Measurements from ENCODE around the gene COA3. TPM values are rescaled to one million over a fixed set of nuclear protein-coding genes. Genes with fewer than 3 reads are reported as not detected.

The COA3 gene, protein sequence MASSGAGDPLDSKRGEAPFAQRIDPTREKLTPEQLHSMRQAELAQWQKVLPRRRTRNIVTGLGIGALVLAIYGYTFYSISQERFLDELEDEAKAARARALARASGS
- polyA plus RNA-seq (2013, experiment 1 of 2; ENCODE audit: insufficient read length): 46.2 TPM
- polyA plus RNA-seq (2013, experiment 2 of 2; ENCODE audit: insufficient read length): 45.1 TPM

GRCh38 chr17:42798383-42799380, at the start of gene COA3, which contains the start of gene CNTD1:
Gene COA3, minus strand, starts transcription at chr17:42798704. Its CDS starts 23 bp downstream, at chr17:42798681.
Gene CNTD1, plus strand, starts transcription at chr17:42798861. Its CDS starts 207 bp downstream, at chr17:42799068.
- DNase-seq: peak; percentile 86

GRCh38 chr17:42848093-42848492, 49.6 kb upstream of the COA3 start:
- no peak for DNase-seq

GRCh38 chr17:42846594-42847280, 48.2 kb upstream of the COA3 start:
- DNase-seq: peak; percentile 18

GRCh38 chr17:42845918-42846593, 47.6 kb upstream of the COA3 start:
- DNase-seq: no peak

DNA sequence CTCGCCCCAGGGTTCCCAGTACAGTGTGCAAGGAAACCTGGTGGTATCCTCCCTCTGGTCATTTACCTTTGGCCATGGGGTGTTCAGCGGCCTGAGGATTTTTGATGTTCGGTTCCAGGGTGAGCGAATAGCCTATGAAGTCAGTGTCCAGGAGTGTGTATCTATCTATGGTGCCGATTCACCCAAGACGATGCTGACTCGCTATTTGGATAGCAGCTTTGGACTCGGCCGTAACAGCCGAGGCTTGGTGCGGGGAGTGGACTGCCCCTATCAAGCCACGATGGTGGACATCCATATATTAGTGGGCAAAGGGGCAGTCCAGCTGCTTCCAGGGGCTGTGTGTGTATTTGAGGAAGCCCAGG, 47.0 kb upstream of the COA3 start:
- no peak for DNase-seq

GRCh38 chr17:42844761-42845555, 46.5 kb upstream of the COA3 start:
- DNase-seq: no peak

DNA sequence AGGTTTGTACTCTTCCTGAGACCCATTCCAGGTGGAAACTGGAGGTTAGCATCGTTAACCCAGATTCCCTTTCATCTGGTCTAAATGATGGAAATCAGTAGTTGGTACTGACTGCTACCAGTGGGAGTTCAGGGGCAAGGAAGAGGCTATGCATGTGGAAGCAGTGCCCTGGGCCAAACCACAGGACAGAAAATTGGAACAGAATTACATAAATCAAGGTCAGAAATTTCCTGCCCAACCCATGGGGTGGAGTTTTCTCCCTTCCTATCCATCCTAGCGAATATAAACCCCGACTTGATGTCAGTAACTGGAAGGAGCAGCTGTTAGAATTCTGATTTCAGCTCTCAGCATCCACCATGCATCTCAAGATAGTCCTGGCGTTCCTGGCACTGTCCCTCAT, 45.8 kb upstream of the COA3 start, which contains the start of gene AOC2:
AOC2 (plus strand) TSS at position 310 of the 400 bp plus-strand sequence; CDS start at position 357, 47 bp downstream.
- DNase-seq: no peak

- DNase-seq: peak; percentile 58
Measured at GRCh38 chr17:42843358-42843934, 44.9 kb upstream of the COA3 start.

DNA sequence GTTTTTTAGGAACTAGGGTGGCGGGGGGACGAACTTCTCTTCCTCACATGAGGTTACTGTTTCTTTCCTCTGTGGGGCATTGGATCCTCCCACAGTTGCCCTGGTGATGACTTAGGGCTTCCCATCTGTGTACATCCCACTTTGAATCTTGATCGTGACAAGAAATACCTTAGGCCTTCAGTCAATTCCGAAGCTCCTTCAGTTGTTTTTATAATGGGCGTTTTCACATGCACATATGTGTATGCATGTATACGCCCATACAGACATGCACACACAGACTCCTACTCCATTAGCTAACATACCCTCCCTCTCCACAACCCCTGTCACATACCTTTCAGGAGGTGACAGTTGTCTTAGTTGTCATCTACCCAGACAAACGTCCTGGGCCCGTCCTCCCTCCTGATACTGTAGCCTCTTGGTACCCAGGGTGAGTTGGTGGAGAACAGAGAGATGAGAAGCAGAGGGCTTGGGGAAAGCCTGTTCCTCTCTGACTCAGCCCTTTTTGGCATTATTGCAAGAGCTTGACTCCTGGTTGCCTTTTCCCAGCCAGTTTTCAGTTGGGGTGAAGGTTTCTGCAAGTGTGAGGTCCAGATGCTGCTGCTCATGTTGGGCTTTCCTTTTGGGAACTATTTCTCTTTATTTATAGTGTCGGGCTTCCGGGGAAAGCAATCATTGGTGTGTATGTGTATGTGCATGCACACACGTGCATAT, 43.6 kb upstream of the COA3 start:
- no peak for DNase-seq

DNA sequence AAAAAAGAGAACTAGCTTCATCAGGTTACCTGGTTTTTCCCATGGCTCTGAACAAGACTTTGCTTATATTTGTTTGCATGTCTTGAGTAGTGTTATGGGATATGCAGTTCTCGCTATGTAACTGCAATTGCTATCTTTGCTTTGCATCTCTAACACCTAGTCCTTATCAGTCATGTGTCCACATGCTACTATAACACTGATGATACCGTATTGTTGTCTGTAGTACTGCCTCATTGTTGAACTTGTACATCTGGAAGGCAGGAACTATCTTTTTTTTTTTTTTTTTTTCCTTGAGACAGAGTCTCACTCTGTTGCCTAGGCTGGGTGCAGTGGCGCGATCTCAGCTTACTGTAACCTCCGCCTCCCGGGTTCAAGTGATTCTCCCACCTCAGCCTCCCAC, 37.2 kb upstream of the COA3 start:
- DNase-seq: no peak

DNA sequence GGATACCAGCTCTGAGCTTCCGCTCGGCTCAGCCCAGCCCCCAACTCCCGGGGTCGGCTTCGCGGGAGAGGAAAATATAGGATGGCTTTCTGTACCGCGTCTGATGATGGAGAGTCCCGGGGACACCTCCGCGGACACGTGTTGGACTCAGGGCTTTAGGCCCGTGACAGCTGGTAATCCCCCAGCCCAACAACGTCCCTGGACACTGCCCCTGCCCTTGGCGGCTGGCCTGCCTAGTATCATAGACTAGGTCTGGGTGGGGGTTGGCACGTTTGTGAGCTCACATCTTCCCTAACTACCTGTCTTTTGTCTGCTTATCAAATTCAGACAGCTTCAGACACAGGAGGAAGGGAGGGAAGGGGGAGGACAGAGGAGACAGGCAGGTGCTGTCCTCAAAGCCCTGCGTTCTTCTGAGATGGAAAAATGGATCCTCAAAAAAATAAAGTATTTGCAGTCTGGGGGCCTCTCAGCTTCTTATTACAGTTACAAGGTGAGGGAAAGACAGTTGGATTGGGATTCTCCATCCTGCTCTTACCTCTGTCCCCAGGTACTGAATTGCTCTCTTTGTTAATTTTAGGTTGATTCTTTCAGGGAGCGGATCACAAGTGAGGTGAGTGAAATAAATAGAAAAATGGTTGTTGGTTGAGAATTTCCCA, 35.4 kb upstream of the COA3 start:
- no peak for DNase-seq

DNA sequence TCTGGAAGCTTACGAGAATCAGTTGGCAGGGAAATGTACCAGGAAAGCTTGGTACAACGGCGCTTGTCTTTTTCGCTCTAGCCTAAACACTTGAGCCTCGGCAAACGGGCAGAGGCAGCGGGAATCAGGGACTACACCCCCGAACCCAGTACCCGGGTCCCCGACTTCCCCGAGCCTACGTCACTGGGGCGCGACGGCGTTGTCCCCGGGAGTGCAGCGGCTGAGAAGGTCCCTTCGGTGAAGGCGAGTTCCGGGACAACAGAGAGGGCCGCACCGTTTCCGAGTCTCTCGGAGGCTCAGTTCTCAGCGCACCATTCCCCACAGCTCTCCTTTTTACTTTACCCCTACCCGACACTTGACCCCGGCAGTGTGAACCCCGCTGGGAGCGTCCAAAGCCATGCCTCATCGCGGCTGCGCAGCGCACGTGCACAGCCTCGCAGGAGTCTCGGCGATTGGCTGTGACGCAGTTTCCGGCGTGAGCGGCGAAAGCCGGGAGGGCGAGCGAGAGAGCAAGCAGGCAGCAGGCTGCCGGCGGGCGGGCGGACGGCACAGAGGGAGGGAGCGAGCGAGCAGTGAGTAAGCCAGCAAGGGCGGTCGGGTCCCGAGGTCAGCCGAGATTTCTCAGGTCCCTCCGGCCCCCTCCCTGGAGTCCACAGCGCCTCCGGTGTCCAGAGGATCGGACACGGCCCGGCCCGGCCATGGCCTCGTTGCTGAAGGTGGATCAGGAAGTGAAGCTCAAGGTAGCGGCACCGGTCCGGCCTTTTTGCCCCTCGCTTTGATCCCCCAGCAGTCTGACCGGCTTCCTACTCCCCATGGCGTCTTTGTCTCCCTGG, 34.6 kb upstream of the COA3 start, which contains the start of gene PSME3:
PSME3 (plus strand) TSS at position 464 of the 833 bp plus-strand sequence; CDS start at position 699, 235 bp downstream.
- DNase-seq: peak; percentile 86

- DNase-seq: no peak
Measured at GRCh38 chr17:42832213-42832933, 33.9 kb upstream of the COA3 start.

- no peak for DNase-seq
Measured at GRCh38 chr17:42830971-42831370, 32.5 kb upstream of the COA3 start.

DNA sequence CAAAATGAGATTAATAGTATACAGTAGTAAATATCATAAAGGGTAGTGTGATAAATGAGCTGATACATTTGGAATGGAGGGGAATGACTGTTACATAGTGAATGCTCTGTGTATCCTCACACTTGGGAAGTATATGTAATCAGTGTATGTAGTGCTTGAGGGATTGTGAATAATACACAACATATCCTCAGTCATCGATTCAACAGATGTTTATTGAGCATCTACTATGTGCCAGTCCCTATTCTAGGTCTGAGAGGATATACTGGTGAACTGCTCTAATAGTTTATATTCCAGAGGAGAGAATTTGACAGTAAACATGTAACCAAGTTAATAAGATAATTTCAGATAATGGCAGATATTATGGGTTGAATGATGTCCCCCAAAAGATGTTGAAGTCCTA, 29.0 kb upstream of the COA3 start:
- no peak for DNase-seq

GRCh38 chr17:42821176-42821575, 22.7 kb upstream of the COA3 start:
- DNase-seq: no peak

DNA sequence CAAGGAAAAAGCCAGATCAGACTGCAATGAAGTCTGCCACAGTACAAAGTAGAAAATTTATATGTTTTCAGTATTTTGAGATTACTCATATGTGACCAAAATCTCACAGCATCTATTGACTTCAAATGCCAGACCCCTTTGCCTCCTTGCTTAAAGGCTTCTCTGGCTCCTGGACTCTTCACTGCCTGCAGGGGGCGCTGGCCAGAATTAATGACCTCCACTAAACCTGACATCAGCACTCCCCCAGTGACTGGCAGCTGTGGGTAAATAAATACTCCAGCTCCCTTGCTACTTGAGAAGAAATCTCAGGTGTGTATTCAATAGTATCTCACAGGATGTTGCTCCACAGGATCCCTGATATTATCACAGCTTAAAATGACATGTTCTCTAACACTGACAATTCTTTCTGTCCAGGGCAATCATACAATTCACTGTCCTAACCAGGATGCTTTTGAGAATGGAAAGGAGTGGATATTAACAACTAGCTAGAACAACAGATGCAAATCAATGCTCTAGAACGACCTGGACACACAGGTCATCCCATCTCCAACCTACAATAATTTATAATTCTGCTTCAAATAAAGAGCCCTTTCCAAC, 21.5 kb upstream of the COA3 start:
- peak; percentile 39 for DNase-seq

DNA sequence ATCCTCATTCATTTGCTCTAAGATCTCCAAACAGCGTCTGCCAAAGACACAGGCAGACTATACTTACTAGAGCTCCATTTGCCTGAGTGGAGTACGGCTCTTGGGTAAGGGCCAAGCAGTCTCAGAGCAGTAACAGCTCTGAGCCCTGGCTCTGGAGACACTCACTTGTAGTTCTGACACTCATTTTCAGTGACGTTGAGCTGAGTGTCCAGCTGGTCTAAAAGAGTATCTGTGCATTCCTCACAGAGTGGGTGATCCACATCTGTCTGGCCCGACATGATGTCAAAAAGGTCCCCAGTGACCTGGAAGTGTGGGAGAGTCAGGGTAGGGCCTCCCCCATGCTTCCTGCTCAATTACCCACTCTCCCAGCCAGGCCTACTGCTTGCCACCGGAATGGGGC, 19.9 kb upstream of the COA3 start:
- DNase-seq: no peak

Data from fibroblast of skin of abdomen (primary cell).